ENCODE measurements around the gene SMARCA5. TPM values are rescaled to one million over a fixed set of nuclear protein-coding genes. Genes with fewer than 3 reads are reported as not detected.

Gene SMARCA5
- total RNA-seq, 1 experiment from 2014 or later: 77.1 TPM

GRCh38 chr4:143586080-143586479, 72.6 kb downstream of the SMARCA5 start:
- no TSS peak for BruUV-seq (replicated peaks)

DNA sequence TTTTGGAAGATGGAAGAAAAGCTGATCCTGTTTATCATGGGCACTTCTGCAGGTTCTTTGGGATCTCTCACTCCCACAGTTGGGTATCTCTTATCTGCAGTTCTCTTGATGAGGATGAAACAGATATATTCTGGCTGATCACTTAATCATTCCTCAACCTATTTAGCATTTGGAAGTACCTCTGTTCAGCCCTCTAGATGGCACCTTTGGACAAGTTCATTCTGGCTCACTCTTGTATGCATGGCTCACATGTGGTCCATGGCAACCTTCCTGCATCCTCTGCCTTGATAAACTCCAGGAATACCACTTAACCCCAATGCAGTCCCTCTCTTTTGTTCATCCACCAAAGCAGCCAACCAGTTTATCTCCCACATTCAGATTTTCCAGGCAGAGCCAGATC, 74.2 kb downstream of the SMARCA5 start:
- ChIA-PET POLR2A (ENCODE audit: low non-redundant PET) (no interaction called here), CTCF (no interaction called here)
- peak; percentile 19 for DNase-seq (ENCODE audit: low spot score)
- no peaks in the 10 kb centered on the region for H3K4me1 ChIP-seq (ENCODE audit: insufficient read depth, low read length, poor library complexity, severe bottlenecking)
- H3K36me3 ChIP-seq (ENCODE audit: insufficient read depth, low read length, poor library complexity, severe bottlenecking): no peaks in the 10 kb centered on the region
- no peak overlapping the region for H3K4me3 ChIP-seq (ENCODE audit: low read depth, low read length, poor library complexity, severe bottlenecking)
- no peak overlapping the region for H3K27ac ChIP-seq (ENCODE audit: low read depth, low read length, poor library complexity, severe bottlenecking)
- TF ChIP-seq EZH2 (IDR thresholded peaks at IDR 0.05; ENCODE audit: borderline replicate concordance, low read depth, low read length, poor library complexity, severe bottlenecking): no peak
- TF ChIP-seq, protein P1, sequence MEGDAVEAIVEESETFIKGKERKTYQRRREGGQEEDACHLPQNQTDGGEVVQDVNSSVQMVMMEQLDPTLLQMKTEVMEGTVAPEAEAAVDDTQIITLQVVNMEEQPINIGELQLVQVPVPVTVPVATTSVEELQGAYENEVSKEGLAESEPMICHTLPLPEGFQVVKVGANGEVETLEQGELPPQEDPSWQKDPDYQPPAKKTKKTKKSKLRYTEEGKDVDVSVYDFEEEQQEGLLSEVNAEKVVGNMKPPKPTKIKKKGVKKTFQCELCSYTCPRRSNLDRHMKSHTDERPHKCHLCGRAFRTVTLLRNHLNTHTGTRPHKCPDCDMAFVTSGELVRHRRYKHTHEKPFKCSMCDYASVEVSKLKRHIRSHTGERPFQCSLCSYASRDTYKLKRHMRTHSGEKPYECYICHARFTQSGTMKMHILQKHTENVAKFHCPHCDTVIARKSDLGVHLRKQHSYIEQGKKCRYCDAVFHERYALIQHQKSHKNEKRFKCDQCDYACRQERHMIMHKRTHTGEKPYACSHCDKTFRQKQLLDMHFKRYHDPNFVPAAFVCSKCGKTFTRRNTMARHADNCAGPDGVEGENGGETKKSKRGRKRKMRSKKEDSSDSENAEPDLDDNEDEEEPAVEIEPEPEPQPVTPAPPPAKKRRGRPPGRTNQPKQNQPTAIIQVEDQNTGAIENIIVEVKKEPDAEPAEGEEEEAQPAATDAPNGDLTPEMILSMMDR (conservative IDR thresholded peaks at IDR 0.05; ENCODE audit: low read depth, low read length): no peak
- no TSS peak for BruUV-seq (replicated peaks)
- H3K27me3 ChIP-seq (replicated peaks; ENCODE audit: insufficient read depth, low read depth, low read length, poor library complexity): no peaks in the 10 kb centered on the region
- H3K9me3 ChIP-seq (ENCODE audit: low read depth, low read length, poor library complexity, severe bottlenecking): peaks cover 7% of the 10 kb centered on the region
- intact Hi-C loops (cut with micrococcal nuclease; ENCODE audit: unreplicated experiment): no loop called here

More at GRCh38 chr4:143586080-143586479, 72.6 kb downstream of the SMARCA5 start:
- Histone ChIP-seq H3K27ac (ENCODE audit: low read depth, low read length, poor library complexity, severe bottlenecking) (no peak overlapping the region), H3K9me3 (ENCODE audit: low read depth, low read length, poor library complexity, severe bottlenecking) (peaks cover 7% of the 10 kb centered on the region), H3K27me3 (replicated peaks; ENCODE audit: insufficient read depth, low read depth, low read length, poor library complexity) (no peaks in the 10 kb centered on the region), H3K36me3 (ENCODE audit: insufficient read depth, low read length, poor library complexity, severe bottlenecking) (no peaks in the 10 kb centered on the region), H3K4me3 (ENCODE audit: low read depth, low read length, poor library complexity, severe bottlenecking) (no peak overlapping the region), H3K4me1 (ENCODE audit: insufficient read depth, low read length, poor library complexity, severe bottlenecking) (no peaks in the 10 kb centered on the region)
- intact Hi-C loops (cut with micrococcal nuclease; ENCODE audit: unreplicated experiment): no loop called here
- TF ChIP-seq EZH2 (IDR thresholded peaks at IDR 0.05; ENCODE audit: borderline replicate concordance, low read depth, low read length, poor library complexity, severe bottlenecking): no peak
- TF ChIP-seq, protein P1 (conservative IDR thresholded peaks at IDR 0.05; ENCODE audit: low read depth, low read length): no peak
- ChIA-PET CTCF (no interaction called here), POLR2A (ENCODE audit: low non-redundant PET) (no interaction called here)
- peak; percentile 11 for DNase-seq (ENCODE audit: low spot score)

- no peaks in the 10 kb centered on the region for H3K27me3 ChIP-seq (replicated peaks; ENCODE audit: insufficient read depth, low read depth, low read length, poor library complexity)
- POLR2A ChIA-PET (ENCODE audit: low non-redundant PET): no interaction called here
- TF ChIP-seq EZH2 (IDR thresholded peaks at IDR 0.05; ENCODE audit: borderline replicate concordance, low read depth, low read length, poor library complexity, severe bottlenecking): no peak
- TF ChIP-seq, protein P1 (conservative IDR thresholded peaks at IDR 0.05; ENCODE audit: low read depth, low read length): no peak
- no TSS peak for BruUV-seq (replicated peaks)
- no peak overlapping the region for H3K4me3 ChIP-seq (ENCODE audit: low read depth, low read length, poor library complexity, severe bottlenecking)
- CTCF ChIA-PET: no interaction called here
- no peak for DNase-seq (ENCODE audit: low spot score)
- intact Hi-C loops (cut with micrococcal nuclease; ENCODE audit: unreplicated experiment): no loop called here
- no peak overlapping the region for H3K27ac ChIP-seq (ENCODE audit: low read depth, low read length, poor library complexity, severe bottlenecking)
- H3K4me1 ChIP-seq (ENCODE audit: insufficient read depth, low read length, poor library complexity, severe bottlenecking): no peaks in the 10 kb centered on the region
- no peaks in the 10 kb centered on the region for H3K9me3 ChIP-seq (ENCODE audit: low read depth, low read length, poor library complexity, severe bottlenecking)
- H3K36me3 ChIP-seq (ENCODE audit: insufficient read depth, low read length, poor library complexity, severe bottlenecking): no peaks in the 10 kb centered on the region
These were observed 83.8 kb downstream of the SMARCA5 start for GRCh38 chr4:143597276-143597675.

All from A673 (cell line).